Measurements from ENCODE around the gene CSTF3. TPM values are rescaled to one million over a fixed set of nuclear protein-coding genes. Genes with fewer than 3 reads are reported as not detected.
"Not testable (repeated sequence)": the region's sequence is repeated elsewhere in the genome, so short reads cannot be mapped to it uniquely, and the experiment has no call there.

CSTF3 gene
- total RNA-seq, 4 donors from 2014 or later = 8.0 to 21.0 (median 12.5) TPM

GRCh38 chr11:33128739-33129138 is 32.5 kb downstream of the CSTF3 start:
- TF ChIP-seq, protein P1, sequence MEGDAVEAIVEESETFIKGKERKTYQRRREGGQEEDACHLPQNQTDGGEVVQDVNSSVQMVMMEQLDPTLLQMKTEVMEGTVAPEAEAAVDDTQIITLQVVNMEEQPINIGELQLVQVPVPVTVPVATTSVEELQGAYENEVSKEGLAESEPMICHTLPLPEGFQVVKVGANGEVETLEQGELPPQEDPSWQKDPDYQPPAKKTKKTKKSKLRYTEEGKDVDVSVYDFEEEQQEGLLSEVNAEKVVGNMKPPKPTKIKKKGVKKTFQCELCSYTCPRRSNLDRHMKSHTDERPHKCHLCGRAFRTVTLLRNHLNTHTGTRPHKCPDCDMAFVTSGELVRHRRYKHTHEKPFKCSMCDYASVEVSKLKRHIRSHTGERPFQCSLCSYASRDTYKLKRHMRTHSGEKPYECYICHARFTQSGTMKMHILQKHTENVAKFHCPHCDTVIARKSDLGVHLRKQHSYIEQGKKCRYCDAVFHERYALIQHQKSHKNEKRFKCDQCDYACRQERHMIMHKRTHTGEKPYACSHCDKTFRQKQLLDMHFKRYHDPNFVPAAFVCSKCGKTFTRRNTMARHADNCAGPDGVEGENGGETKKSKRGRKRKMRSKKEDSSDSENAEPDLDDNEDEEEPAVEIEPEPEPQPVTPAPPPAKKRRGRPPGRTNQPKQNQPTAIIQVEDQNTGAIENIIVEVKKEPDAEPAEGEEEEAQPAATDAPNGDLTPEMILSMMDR (IDR thresholded peaks at IDR 0.05) = no peak
- no peak for TF ChIP-seq EP300 (IDR thresholded peaks at IDR 0.05)
- no peak for TF ChIP-seq POLR2A (IDR thresholded peaks at IDR 0.05)
- Histone ChIP-seq H3K9me3 (no peaks in the 10 kb centered on the region), H3K4me1 (no peaks in the 10 kb centered on the region), H3K4me3 (no peak overlapping the region), H3K36me3 (peaks cover 0 to 22% (median 0%) of the 10 kb centered on the region in 3 donors), H3K27me3 (no peaks in the 10 kb centered on the region), H3K27ac (no peak overlapping the region)
- no peak for DNase-seq (ENCODE audit: low spot score in 2 of 2)
- 79 to 90% methylated on average over 2 of the region's 2 CpGs for WGBS, 2 donors

DNA sequence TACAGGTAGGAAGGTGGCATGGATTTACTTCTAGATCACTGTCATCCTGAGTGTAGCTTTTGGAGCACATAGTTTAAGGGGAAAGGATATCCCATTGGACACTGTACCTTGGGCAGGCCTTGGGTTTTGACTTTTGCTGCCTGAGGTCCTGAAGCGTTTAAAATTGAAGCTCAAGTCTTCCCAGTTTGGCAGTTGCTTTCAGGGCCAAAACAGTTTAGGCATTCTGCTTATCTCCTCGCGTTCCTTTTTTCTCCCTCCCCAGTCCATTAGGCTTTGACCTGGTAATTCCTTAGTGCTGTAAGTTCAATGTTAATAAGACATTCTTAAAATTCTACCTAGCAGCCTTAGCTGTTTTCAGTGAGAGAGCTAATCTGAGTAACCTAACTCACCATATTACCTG is 35.7 kb downstream of the CSTF3 start:
- Histone ChIP-seq H3K27me3 (no peaks in the 10 kb centered on the region), H3K4me1 (no peaks in the 10 kb centered on the region), H3K27ac (no peak overlapping the region), H3K9me3 (no peaks in the 10 kb centered on the region), H3K4me3 (no peak overlapping the region), H3K36me3 (peaks cover 0 to 14% (median 0%) of the 10 kb centered on the region in 3 donors)
- no peak for TF ChIP-seq EP300 (IDR thresholded peaks at IDR 0.05)
- TF ChIP-seq POLR2A (IDR thresholded peaks at IDR 0.05) = no peak
- TF ChIP-seq, protein P1 (IDR thresholded peaks at IDR 0.05) = no peak
- DNase-seq (ENCODE audit: low spot score in 2 of 2) = no peak
- WGBS, 2 donors = 95 to 99% methylated on average over 3 of the region's 3 CpGs

DNA sequence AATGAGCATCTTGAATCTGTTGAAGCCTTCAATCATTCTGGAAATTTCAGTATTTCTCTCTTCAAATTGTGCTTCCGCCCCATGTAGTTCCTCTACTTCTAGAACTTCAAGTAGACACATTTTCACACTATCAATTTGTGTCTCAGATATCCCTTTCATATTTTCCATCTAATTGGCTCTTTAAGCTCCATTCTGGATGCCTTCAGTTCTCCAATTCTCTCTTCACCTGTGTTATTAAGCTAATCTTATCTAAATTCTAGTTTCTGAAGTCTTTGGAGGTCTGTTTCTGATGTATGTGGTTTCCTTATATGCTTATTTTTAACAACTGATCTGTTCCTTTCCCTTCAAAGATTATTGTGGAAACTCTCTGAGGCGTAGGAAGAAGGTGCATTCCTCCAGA is 36.3 kb downstream of the CSTF3 start:
- H3K4me1 ChIP-seq = no peaks in the 10 kb centered on the region
- H3K27me3 ChIP-seq = no peaks in the 10 kb centered on the region
- no peak overlapping the region for H3K4me3 ChIP-seq
- no peak for DNase-seq (ENCODE audit: low spot score in 2 of 2)
- peaks cover 0 to 14% (median 0%) of the 10 kb centered on the region in 3 donors for H3K36me3 ChIP-seq
- no peaks in the 10 kb centered on the region for H3K9me3 ChIP-seq
- no peak overlapping the region for H3K27ac ChIP-seq
- TF ChIP-seq POLR2A (IDR thresholded peaks at IDR 0.05) (no peak), EP300 (IDR thresholded peaks at IDR 0.05) (no peak)
- TF ChIP-seq, protein P1 (IDR thresholded peaks at IDR 0.05) = no peak
- 99 to 100% methylated on average over 2 of the region's 2 CpGs for WGBS, 2 donors

- H3K9me3 ChIP-seq; H3K27me3 ChIP-seq; DNase-seq (ENCODE audit: low spot score in 2 of 2); H3K4me3 ChIP-seq; H3K27ac ChIP-seq; H3K4me1 ChIP-seq: not testable (repeated sequence)
- 100% methylated on average over 1 of the region's 1 CpG for WGBS, 2 donors
- peaks cover 0 to 14% (median 0%) of the 10 kb centered on the region in 3 donors for H3K36me3 ChIP-seq
Observed at GRCh38 chr11:33122696-33123095, 38.6 kb downstream of the CSTF3 start.

DNA sequence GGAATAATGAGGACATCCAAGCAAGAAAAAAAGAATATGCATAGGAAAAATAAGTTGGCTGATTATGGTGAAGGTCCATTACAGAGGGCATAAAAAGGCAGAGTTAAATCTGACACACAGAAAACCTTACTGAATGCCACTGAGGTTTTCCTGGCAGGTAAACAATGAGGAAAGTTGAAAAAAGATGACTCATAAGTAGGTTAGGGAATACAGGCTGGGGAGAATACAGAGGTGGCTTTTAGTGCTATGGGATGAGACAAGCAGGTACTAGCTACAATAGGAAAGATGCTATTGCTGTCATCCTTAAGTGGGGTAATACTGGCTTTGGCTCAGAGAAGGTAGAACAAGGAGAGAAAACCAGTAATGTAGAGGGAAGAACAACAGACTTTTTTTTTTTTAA is 44.7 kb downstream of the CSTF3 start:
- TF ChIP-seq POLR2A (IDR thresholded peaks at IDR 0.05) = no peak
- TF ChIP-seq EP300 (IDR thresholded peaks at IDR 0.05) = no peak
- TF ChIP-seq, protein P1 (IDR thresholded peaks at IDR 0.05) = no peak
- no peaks in the 10 kb centered on the region for H3K9me3 ChIP-seq

DNA sequence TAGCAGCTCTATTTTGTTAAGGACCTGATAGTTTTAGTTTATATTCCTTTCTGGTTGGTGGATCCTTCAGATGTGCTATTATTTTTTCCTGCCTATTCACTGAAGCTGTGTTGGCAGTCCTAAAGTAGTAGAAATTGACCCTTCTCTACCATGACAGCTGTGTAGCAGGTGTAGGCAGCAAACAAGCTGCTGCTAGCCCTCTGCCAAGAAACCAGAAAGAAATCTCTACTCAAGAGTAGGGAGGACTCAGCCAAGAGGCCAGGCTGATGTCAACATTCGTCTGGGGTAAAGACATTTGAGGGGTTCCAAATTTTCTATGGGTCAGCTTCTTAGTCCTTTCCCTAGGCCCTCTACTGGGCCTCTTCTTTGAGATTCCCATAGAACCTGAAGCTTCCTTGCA is 51.2 kb downstream of the CSTF3 start:
- no peaks in the 10 kb centered on the region for H3K4me1 ChIP-seq
- 59 to 76% methylated on average over 1 of the region's 1 CpG for WGBS, 2 donors
- H3K27ac ChIP-seq = no peak overlapping the region
- H3K4me3 ChIP-seq = no peak overlapping the region
- no peaks in the 10 kb centered on the region for H3K27me3 ChIP-seq
- TF ChIP-seq, protein P1 (IDR thresholded peaks at IDR 0.05) = no peak
- TF ChIP-seq POLR2A (IDR thresholded peaks at IDR 0.05) = no peak
- TF ChIP-seq EP300 (IDR thresholded peaks at IDR 0.05) = no peak
- no peak for DNase-seq (ENCODE audit: low spot score in 2 of 2)
- no peaks in the 10 kb centered on the region for H3K9me3 ChIP-seq
- H3K36me3 ChIP-seq = peaks cover 0 to 20% (median 0%) of the 10 kb centered on the region in 3 donors

More for the DNA sequence above, 44.7 kb downstream of the CSTF3 start:
- H3K36me3 ChIP-seq = no peaks in the 10 kb centered on the region
- H3K27me3 ChIP-seq = no peaks in the 10 kb centered on the region
- no peak overlapping the region for H3K4me3 ChIP-seq
- no peak for DNase-seq (ENCODE audit: low spot score in 2 of 2)
- H3K27ac ChIP-seq = no peak overlapping the region
- no peaks in the 10 kb centered on the region for H3K4me1 ChIP-seq

All from tibial nerve (tissue), 4 donors.